GM23338 (cell line): ENCODE data around the gene GPHN. TPM values are rescaled to one million over a fixed set of nuclear protein-coding genes. Genes with fewer than 3 reads are reported as not detected.

ENCODE experiments used
- ATAC-seq: fragments of 200-7000 bp; cut with Tn5 transposase; 3 replicates; pipeline ENCODE4 v1.9.1; 2020
- DNase-seq: peaks from one replicate; pipeline ENCODE4 v3.0.0-alpha.2; 2015; ENCODE audit warnings: low spot score
- H2AFZ ChIP-seq: fragments of 200-600 bp; sonication (generic); 2 replicates; pipeline ENCODE4 v1.8.0; 2016; ENCODE audit warnings: antibody characterized with exemption, mild to moderate bottlenecking, moderate library complexity
- H3F3A ChIP-seq: fragments of 200-600 bp; sonication (generic); replicated peaks from 2 replicates; pipeline ENCODE4 v1.8.0; 2017; ENCODE audit warnings: antibody characterized with exemption, mixed run types, low read depth
- H3K27ac ChIP-seq: fragments of 200-600 bp; sonication (generic); 2 replicates; pipeline ENCODE4 v1.6.1; 2016; ENCODE audit warnings: low read depth
- H3K27me3 ChIP-seq: fragments of 200-600 bp; sonication (generic); 2 replicates; pipeline ENCODE4 v1.8.0; 2016; ENCODE audit warnings: mild to moderate bottlenecking, mixed run types, moderate library complexity; ENCODE audit not compliant: insufficient read depth
- H3K36me3 ChIP-seq: fragments of 200-600 bp; sonication (generic); 2 replicates; pipeline ENCODE4 v1.8.0; 2016; ENCODE audit warnings: mild to moderate bottlenecking; ENCODE audit not compliant: insufficient read depth
- H3K4me1 ChIP-seq: fragments of 200-600 bp; sonication (generic); 2 replicates; pipeline ENCODE4 v1.8.0; 2016; ENCODE audit warnings: mild to moderate bottlenecking, moderate library complexity; ENCODE audit not compliant: insufficient read depth
- H3K4me2 ChIP-seq: fragments of 200-600 bp; sonication (generic); 2 replicates; pipeline ENCODE4 v1.7.1; 2017; ENCODE audit warnings: mixed run types
- H3K4me3 ChIP-seq: fragments of 200-600 bp; sonication (generic); 2 replicates; pipeline ENCODE4 v1.6.1; 2016; ENCODE audit warnings: mixed run types
- H3K79me2 ChIP-seq: fragments of 200-600 bp; sonication (generic); replicated peaks from 2 replicates; pipeline ENCODE4 v1.8.0; 2017; ENCODE audit warnings: mild to moderate bottlenecking; ENCODE audit not compliant: insufficient read depth
- H3K9me2 ChIP-seq: fragments of 200-600 bp; sonication (generic); 2 replicates; pipeline ENCODE4 v1.8.0; 2017; ENCODE audit not compliant: insufficient read depth
- H4K20me1 ChIP-seq: fragments of 200-600 bp; sonication (generic); replicated peaks from 2 replicates; pipeline ENCODE4 v1.8.0; 2017; ENCODE audit warnings: mild to moderate bottlenecking; ENCODE audit not compliant: insufficient read depth
- H3K27ac Mint-ChIP-seq: 2 replicates; pipeline ENCODE4 v1.8.0; 2020; ENCODE audit warnings: inconsistent platforms, mild to moderate bottlenecking, moderate library complexity, mixed read lengths
- H3K27me3 Mint-ChIP-seq: 3 replicates; pipeline ENCODE4 v1.8.0; 2022; ENCODE audit warnings: low read depth, mild to moderate bottlenecking, moderate library complexity, mixed read lengths, inconsistent platforms; ENCODE audit not compliant: insufficient read depth, poor library complexity
- H3K36me3 Mint-ChIP-seq: 3 replicates; pipeline ENCODE4 v1.8.0; 2021; ENCODE audit warnings: low read depth, mild to moderate bottlenecking, inconsistent platforms, moderate library complexity, mixed read lengths
- H3K4me1 Mint-ChIP-seq: 3 replicates; pipeline ENCODE4 v1.8.0; 2020; ENCODE audit warnings: mild to moderate bottlenecking, inconsistent platforms, mixed read lengths
- H3K4me3 Mint-ChIP-seq: 3 replicates; pipeline ENCODE4 v1.8.0; 2021; ENCODE audit warnings: moderate library complexity, mild to moderate bottlenecking, inconsistent platforms, mixed read lengths
- H3K9me3 Mint-ChIP-seq: 3 replicates; pipeline ENCODE4 v1.8.0; 2020; ENCODE audit warnings: moderate library complexity, mild to moderate bottlenecking, inconsistent platforms, mixed read lengths
- CREB1 ChIP-seq: fragments of 250-450 bp; sonication (Bioruptor Pico); IDR thresholded peaks from 2 replicates; pipeline ENCODE4 v1.5.0; 2020; ENCODE audit warnings: low read depth, mild to moderate bottlenecking, moderate library complexity
- CTCF ChIP-seq, 2 experiments: fragments of 200-600 bp in 1 of 2; sonication (generic) in 1 of 2; conservative IDR thresholded peaks; 2 replicates each; pipeline versions ENCODE4 v1.5.1 to v1.6.1; 2016 to 2017; ENCODE audit warnings: antibody characterized with exemption in 2 of 2, low read depth in 2 of 2, mild to moderate bottlenecking in 2 of 2, moderate library complexity in 1 of 2
- ETS1 ChIP-seq: IDR thresholded peaks from 2 replicates; pipeline ENCODE4 v1.6.1; 2016; ENCODE audit warnings: antibody characterized with exemption
- EZH2 ChIP-seq: fragments of 200-600 bp; sonication (generic); IDR thresholded peaks from one replicate; pipeline ENCODE4 v1.8.0; 2017; ENCODE audit warnings: antibody characterized with exemption, mild to moderate bottlenecking, low read depth; ENCODE audit not compliant: unreplicated experiment
- EZH2phosphoT487 ChIP-seq: fragments of 200-600 bp; sonication (generic); IDR thresholded peaks from one replicate; pipeline ENCODE4 v1.8.1; 2018; ENCODE audit warnings: antibody characterized with exemption; ENCODE audit not compliant: unreplicated experiment
- JUNB ChIP-seq: IDR thresholded peaks from one replicate; pipeline ENCODE4 v1.6.1; 2016; ENCODE audit warnings: antibody characterized with exemption; ENCODE audit not compliant: unreplicated experiment
- NANOG ChIP-seq: IDR thresholded peaks from 2 replicates; pipeline ENCODE4 v1.6.1; 2016; ENCODE audit warnings: antibody characterized with exemption, borderline replicate concordance
- POLR2AphosphoS5 ChIP-seq: IDR thresholded peaks from 2 replicates; pipeline ENCODE4 v1.6.1; 2016; ENCODE audit warnings: antibody characterized with exemption, low read depth
- STAT1 ChIP-seq: IDR thresholded peaks from one replicate; pipeline ENCODE4 v1.6.1; 2016; ENCODE audit warnings: antibody characterized with exemption; ENCODE audit not compliant: unreplicated experiment
- ZNF114 ChIP-seq: fragments of 250-450 bp; sonication (Bioruptor Pico); IDR thresholded peaks from 2 replicates; pipeline ENCODE4 v1.5.0; 2020; ENCODE audit warnings: mild to moderate bottlenecking, moderate library complexity
- ZNF331 ChIP-seq: fragments of 250-450 bp; sonication (Bioruptor Pico); IDR thresholded peaks from 2 replicates; pipeline ENCODE4 v1.5.0; 2020; ENCODE audit warnings: low read depth, mild to moderate bottlenecking, moderate library complexity
- ZNF462 ChIP-seq: fragments of 250-450 bp; sonication (Bioruptor Pico); IDR thresholded peaks from 2 replicates; pipeline ENCODE4 v1.5.0; 2020; ENCODE audit warnings: mild to moderate bottlenecking, moderate library complexity
- polyA plus RNA-seq: library from polyadenylated mRNA; unstranded; fragments of >200 nt; fragmentation: Nextera tagmentation; extraction: Ambion mirVana; gene quantifications from 2 replicates; pipeline ENCODE4 v1.2.1, GENCODE V29; 2016
- total RNA-seq: library from RNA; depleted of rRNA; stranded (reverse); fragments of >200 nt; shearing (Covaris generic); gene quantifications from 2 replicates; pipeline ENCODE4 v1.2.3, GENCODE V29; 2014

Gene GPHN
- total and polyA plus RNA-seq, 2 experiments from 2014 or later, result 17.6 to 20.6 TPM

GRCh38 chr14:66629499-66629898 is 121.6 kb downstream of the GPHN start:
- no peak overlapping the region for H3K4me2 ChIP-seq
- H3K27me3 Mint-ChIP-seq, result no peaks in the 10 kb centered on the region
- no peaks in the 10 kb centered on the region for H3K36me3 Mint-ChIP-seq
- H3F3A ChIP-seq, result no peaks in the 10 kb centered on the region
- H3K27ac Mint-ChIP-seq, result no peak overlapping the region
- H3K36me3 ChIP-seq, result no peaks in the 10 kb centered on the region
- peaks cover 23% of the 10 kb centered on the region for H3K79me2 ChIP-seq
- H2AFZ ChIP-seq, result no peak overlapping the region
- H3K9me3 Mint-ChIP-seq, result no peaks in the 10 kb centered on the region
- H3K9me2 ChIP-seq, result no peaks in the 10 kb centered on the region
- no peaks in the 10 kb centered on the region for H3K27me3 ChIP-seq
- DNase-seq, result no peak
- no peak overlapping the region for H3K4me3 ChIP-seq
- peaks cover 5% of the 10 kb centered on the region; the same call in 1 of the 3 replicates for H3K4me1 Mint-ChIP-seq
- TF ChIP-seq EZH2phosphoT487 (no peak), ZNF114 (no peak), CTCF (conservative IDR thresholded peaks at IDR 0.05; ENCODE audit: low read depth in 2 of 2) (no peak), JUNB (no peak), ETS1 (no peak)
- no peak overlapping the region for H3K4me3 Mint-ChIP-seq
- H3K27ac ChIP-seq, result no peak overlapping the region
- no peaks in the 10 kb centered on the region for H3K4me1 ChIP-seq
- H4K20me1 ChIP-seq, result no peaks in the 10 kb centered on the region
- no peak for ATAC-seq

GRCh38 chr14:66634876-66635275 is 126.9 kb downstream of the GPHN start:
- Mint-ChIP-seq H3K9me3 (no peaks in the 10 kb centered on the region), H3K4me3 (no peak overlapping the region), H3K36me3 (no peaks in the 10 kb centered on the region), H3K27ac (no peak overlapping the region), H3K27me3 (no peaks in the 10 kb centered on the region), H3K4me1 (peaks cover 6% of the 10 kb centered on the region; the same call in 1 of the 3 replicates)
- Histone ChIP-seq H3K27ac (no peak overlapping the region), H4K20me1 (no peaks in the 10 kb centered on the region), H3K79me2 (peaks cover 30% of the 10 kb centered on the region), H3K36me3 (no peaks in the 10 kb centered on the region), H3K4me2 (no peak overlapping the region), H3K4me3 (no peak overlapping the region), H3F3A (no peaks in the 10 kb centered on the region), H2AFZ (no peak overlapping the region), H3K27me3 (no peaks in the 10 kb centered on the region), H3K4me1 (no peaks in the 10 kb centered on the region), H3K9me2 (no peaks in the 10 kb centered on the region)
- DNase-seq, result no peak
- no peak for ATAC-seq
- TF ChIP-seq EZH2 (no peak), CTCF (conservative IDR thresholded peaks at IDR 0.05; ENCODE audit: low read depth in 2 of 2) (no peak), EZH2phosphoT487 (no peak), CREB1 (CRISPR knock-in tag) (no peak), STAT1 (no peak), ZNF462 (CRISPR knock-in tag) (no peak), NANOG (no peak), ZNF331 (no peak), ZNF114 (no peak), POLR2AphosphoS5 (no peak)
